GM19438 (cell line): ENCODE measurements around the gene MRPL19.

Source experiments
- ATAC-seq: cut with Tn5 transposase; IDR thresholded peaks from one replicate; pipeline ENCODE4 v1.9.1; 2021; ENCODE audit warnings: low read depth; ENCODE audit not compliant: unreplicated experiment

MRPL19 gene

GRCh38 chr2:75720525-75720924 is 73.9 kb downstream of the MRPL19 start:
- no peak for ATAC-seq

GRCh38 chr2:75722687-75723086 is 76.1 kb downstream of the MRPL19 start:
- no peak for ATAC-seq

GRCh38 chr2:75728614-75729419 is 82.2 kb downstream of the MRPL19 start:
- ATAC-seq, result no peak

- no peak for ATAC-seq
Observed at GRCh38 chr2:75729861-75730260, 83.3 kb downstream of the MRPL19 start.

- no peak for ATAC-seq
Observed at GRCh38 chr2:75736276-75736675, 89.7 kb downstream of the MRPL19 start.

- no peak for ATAC-seq
Observed at GRCh38 chr2:75737961-75738360, 91.4 kb downstream of the MRPL19 start.
